Measurements from ENCODE around the gene LRTM2. TPM values are rescaled to one million over a fixed set of nuclear protein-coding genes. Genes with fewer than 3 reads are reported as not detected.

The LRTM2 gene
- polyA plus RNA-seq, 1 donor (not counting 4 experiments of a cell fraction or from before 2014, with no cell fraction given), result not detected

DNA sequence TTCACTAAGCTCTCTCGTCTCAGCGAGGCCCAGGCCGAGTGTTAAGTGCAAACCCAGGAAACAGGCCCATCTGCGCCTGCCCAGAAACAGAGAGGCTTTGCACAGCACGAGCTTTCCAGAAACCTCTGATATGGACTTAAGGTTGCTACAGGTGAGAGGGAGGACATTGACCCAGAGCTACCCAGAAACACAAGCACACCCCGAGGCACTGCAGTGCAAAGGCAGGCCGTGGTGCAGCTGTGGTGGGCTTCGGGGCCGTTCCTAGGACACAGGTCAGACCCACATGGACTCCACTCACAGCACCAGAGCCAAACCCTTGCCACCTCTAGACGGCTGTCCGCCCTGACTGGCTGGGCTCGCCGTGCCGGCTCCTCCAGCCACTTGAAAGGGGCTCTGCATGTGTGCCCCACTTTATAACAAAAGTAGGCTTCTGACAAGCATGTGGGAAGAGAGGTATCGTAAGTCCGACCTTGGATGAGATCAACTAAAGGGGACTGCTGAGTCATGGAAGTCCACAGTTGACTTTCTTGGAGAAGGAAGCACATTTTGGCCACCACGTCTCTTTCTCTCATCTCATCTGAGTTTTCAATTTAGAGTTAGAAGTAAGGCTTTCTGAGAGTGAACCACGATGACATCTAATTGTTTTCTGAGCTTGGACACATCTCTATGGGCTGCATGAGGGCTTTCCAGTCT, 59.9 kb downstream of the LRTM2 start:
- FAIRE-seq, result no peak
- dilution Hi-C loops (cut with MboI; ENCODE audit: extremely low pct_ligation_motif_present, low sequenced_read_pairs), result no loop called here

DNA sequence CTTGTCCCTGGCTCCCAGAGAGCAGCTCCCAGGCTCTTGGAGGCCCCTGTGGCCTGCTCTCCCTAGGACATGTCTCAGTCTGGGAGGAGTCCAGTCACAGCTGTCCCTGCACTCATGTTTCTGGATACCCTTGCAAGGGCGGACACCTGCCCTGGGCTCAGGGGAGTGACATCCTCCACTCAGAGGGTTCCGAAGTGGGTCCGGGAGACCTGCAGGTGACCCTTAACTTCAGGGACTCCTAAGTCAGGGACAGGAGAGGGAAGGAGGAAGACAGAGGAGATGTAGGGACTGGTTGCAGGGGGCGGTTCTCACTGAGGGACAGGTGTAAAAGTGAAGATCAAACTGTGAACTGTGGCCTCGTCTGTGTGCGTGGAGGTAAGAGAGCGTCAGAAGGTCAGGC, 60.5 kb downstream of the LRTM2 start:
- Histone ChIP-seq H4K20me1 (ENCODE audit: control insufficient read depth, extremely low read depth, insufficient read depth, low read length) (no peaks in the 10 kb centered on the region), H3K9ac (ENCODE audit: control insufficient read depth, extremely low read depth, insufficient read depth, low read length) (no peak overlapping the region), H3K4me2 (ENCODE audit: control insufficient read depth, extremely low read depth, insufficient read depth, low read depth, low read length) (no peak overlapping the region), H3K36me3 (ENCODE audit: control insufficient read depth in 2 of 2, extremely low read depth in 1 of 2, insufficient read depth in 2 of 2, low read length in 2 of 2) (no peaks in the 10 kb centered on the region), H3K4me1 (ENCODE audit: control insufficient read depth, extremely low read depth, insufficient read depth, low read length) (no peaks in the 10 kb centered on the region), H3K9me1 (ENCODE audit: control insufficient read depth, extremely low read depth, insufficient read depth, low read length) (no peaks in the 10 kb centered on the region), H2AFZ (ENCODE audit: control insufficient read depth, low read length) (no peak overlapping the region), H3K79me2 (ENCODE audit: control insufficient read depth, insufficient read depth, low read length) (no peaks in the 10 kb centered on the region), H3K27me3 (ENCODE audit: control insufficient read depth, extremely low read depth, insufficient read depth, low read length) (no peaks in the 10 kb centered on the region), H3K9me3 (ENCODE audit: control insufficient read depth, low read depth, low read length) (no peaks in the 10 kb centered on the region), H3K4me3 (ENCODE audit: control insufficient read depth in 2 of 3, extremely low read depth in 1 of 3, insufficient read depth in 2 of 3, low read depth in 1 of 3, low read length in 3 of 3) (no peak overlapping the region), H3K27ac (ENCODE audit: control insufficient read depth, insufficient read depth, low read length) (no peak overlapping the region)
- TF ChIP-seq, protein P1, sequence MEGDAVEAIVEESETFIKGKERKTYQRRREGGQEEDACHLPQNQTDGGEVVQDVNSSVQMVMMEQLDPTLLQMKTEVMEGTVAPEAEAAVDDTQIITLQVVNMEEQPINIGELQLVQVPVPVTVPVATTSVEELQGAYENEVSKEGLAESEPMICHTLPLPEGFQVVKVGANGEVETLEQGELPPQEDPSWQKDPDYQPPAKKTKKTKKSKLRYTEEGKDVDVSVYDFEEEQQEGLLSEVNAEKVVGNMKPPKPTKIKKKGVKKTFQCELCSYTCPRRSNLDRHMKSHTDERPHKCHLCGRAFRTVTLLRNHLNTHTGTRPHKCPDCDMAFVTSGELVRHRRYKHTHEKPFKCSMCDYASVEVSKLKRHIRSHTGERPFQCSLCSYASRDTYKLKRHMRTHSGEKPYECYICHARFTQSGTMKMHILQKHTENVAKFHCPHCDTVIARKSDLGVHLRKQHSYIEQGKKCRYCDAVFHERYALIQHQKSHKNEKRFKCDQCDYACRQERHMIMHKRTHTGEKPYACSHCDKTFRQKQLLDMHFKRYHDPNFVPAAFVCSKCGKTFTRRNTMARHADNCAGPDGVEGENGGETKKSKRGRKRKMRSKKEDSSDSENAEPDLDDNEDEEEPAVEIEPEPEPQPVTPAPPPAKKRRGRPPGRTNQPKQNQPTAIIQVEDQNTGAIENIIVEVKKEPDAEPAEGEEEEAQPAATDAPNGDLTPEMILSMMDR (optimal IDR thresholded peaks at IDR 0.05 in 1 of 3, IDR thresholded peaks at IDR 0.05 in 1 of 3, conservative IDR thresholded peaks at IDR 0.05 in 1 of 3; ENCODE audit: extremely low read depth in 1 of 3, insufficient read depth in 2 of 3, low read length in 3 of 3), result no peak
- no peak for TF ChIP-seq EZH2 (IDR thresholded peaks at IDR 0.05; ENCODE audit: low read length)
- DNase-seq (ENCODE audit: low read depth, low spot score) (no peak), FAIRE-seq (no peak)
- dilution Hi-C loops (cut with MboI; ENCODE audit: extremely low pct_ligation_motif_present, low sequenced_read_pairs), result no loop called here

More for the DNA sequence above, 59.9 kb downstream of the LRTM2 start:
- Histone ChIP-seq H3K4me1 (ENCODE audit: control insufficient read depth, extremely low read depth, insufficient read depth, low read length) (no peaks in the 10 kb centered on the region), H3K9ac (ENCODE audit: control insufficient read depth, extremely low read depth, insufficient read depth, low read length) (no peak overlapping the region), H3K27me3 (ENCODE audit: control insufficient read depth, extremely low read depth, insufficient read depth, low read length) (no peaks in the 10 kb centered on the region), H4K20me1 (ENCODE audit: control insufficient read depth, extremely low read depth, insufficient read depth, low read length) (no peaks in the 10 kb centered on the region), H3K4me2 (ENCODE audit: control insufficient read depth, extremely low read depth, insufficient read depth, low read depth, low read length) (no peak overlapping the region), H3K4me3 (ENCODE audit: control insufficient read depth in 2 of 3, extremely low read depth in 1 of 3, insufficient read depth in 2 of 3, low read depth in 1 of 3, low read length in 3 of 3) (no peak overlapping the region), H3K36me3 (ENCODE audit: control insufficient read depth in 2 of 2, extremely low read depth in 1 of 2, insufficient read depth in 2 of 2, low read length in 2 of 2) (no peaks in the 10 kb centered on the region), H3K9me1 (ENCODE audit: control insufficient read depth, extremely low read depth, insufficient read depth, low read length) (no peaks in the 10 kb centered on the region), H3K79me2 (ENCODE audit: control insufficient read depth, insufficient read depth, low read length) (no peaks in the 10 kb centered on the region), H2AFZ (ENCODE audit: control insufficient read depth, low read length) (no peak overlapping the region), H3K27ac (ENCODE audit: control insufficient read depth, insufficient read depth, low read length) (no peak overlapping the region), H3K9me3 (ENCODE audit: control insufficient read depth, low read depth, low read length) (no peaks in the 10 kb centered on the region)
- no peak for DNase-seq (ENCODE audit: low read depth, low spot score)
- no peak for TF ChIP-seq EZH2 (IDR thresholded peaks at IDR 0.05; ENCODE audit: low read length)
- TF ChIP-seq, protein P1 (optimal IDR thresholded peaks at IDR 0.05 in 1 of 3, IDR thresholded peaks at IDR 0.05 in 1 of 3, conservative IDR thresholded peaks at IDR 0.05 in 1 of 3; ENCODE audit: extremely low read depth in 1 of 3, insufficient read depth in 2 of 3, low read length in 3 of 3), result no peak
